ENCODE data around the gene WDR18.

WDR18 gene

DNA sequence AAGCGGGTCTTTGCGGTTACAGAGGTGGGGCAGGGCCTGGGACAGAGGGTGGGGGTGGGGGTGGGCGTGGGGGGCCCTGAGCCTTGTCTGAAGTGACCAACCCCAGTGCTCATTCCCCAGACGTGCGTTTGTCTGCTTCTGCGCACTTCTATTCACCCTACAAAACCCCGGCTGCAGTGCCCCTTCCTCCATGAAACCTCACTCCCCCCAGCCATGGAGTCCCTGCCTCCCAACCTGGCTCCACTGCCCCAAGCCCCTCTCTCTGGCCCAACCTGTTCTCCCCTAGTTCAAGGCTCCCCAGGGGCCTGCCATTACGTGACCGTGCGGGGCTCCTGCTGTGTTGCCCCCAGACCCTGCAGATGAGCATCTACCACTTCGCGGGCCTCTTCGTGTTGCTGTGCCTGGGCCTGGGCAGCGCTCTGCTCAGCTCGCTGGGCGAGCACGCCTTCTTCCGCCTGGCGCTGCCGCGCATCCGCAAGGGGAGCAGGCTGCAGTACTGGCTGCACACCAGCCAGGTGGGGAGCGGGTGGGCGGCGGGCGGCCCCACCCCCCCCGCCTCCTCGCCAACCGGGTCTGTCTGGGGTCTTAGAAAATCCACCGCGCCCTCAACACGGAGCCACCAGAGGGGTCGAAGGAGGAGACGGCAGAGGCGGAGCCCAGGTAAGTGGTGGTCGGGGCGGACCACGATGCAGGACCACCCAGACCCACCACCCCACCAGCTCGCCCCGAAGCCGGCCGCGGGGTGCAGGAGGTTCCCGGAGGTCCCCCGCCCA lies 24.3 kb downstream of the WDR18 start:
- no peak for DNase-seq

DNA sequence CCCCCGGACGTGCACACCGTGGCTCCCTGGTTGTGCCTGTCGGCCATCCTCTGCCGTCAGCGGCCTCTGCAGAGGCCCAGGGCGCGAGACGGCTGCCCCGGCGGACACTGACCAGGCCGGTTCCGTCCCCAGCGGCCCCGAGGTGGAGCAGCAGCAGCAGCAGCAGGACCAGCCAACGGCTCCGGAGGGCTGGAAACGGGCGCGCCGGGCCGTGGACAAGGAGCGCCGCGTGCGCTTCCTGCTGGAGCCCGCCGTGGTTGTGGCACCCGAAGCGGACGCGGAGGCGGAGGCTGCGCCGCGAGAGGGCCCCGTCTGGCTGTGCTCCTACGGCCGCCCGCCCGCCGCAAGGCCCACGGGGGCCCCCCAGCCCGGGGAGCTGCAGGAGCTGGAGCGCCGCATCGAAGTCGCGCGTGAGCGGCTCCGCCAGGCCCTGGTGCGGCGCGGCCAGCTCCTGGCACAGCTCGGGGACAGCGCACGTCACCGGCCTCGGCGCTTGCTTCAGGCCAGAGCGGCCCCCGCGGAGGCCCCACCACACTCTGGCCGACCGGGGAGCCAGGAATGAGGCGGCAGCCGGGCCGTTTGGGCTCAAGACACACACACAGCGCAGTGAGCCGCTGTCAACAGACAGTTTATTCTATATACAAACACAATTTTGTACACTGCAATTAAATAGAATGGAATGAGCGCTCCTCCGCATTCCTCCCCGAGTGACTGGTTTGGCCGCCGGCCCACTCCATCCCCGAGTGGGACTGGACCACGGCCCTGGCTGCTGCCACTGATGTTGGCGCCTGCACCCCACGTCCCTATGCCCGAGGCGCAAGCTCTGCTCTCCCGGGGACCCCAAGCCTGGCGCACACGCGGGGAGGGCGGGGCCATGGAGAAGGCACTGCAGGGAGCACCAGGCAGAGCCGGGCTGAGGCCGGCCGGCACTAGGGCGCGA lies 25.2 kb downstream of the WDR18 start:
- DNase-seq, result no peak

DNA sequence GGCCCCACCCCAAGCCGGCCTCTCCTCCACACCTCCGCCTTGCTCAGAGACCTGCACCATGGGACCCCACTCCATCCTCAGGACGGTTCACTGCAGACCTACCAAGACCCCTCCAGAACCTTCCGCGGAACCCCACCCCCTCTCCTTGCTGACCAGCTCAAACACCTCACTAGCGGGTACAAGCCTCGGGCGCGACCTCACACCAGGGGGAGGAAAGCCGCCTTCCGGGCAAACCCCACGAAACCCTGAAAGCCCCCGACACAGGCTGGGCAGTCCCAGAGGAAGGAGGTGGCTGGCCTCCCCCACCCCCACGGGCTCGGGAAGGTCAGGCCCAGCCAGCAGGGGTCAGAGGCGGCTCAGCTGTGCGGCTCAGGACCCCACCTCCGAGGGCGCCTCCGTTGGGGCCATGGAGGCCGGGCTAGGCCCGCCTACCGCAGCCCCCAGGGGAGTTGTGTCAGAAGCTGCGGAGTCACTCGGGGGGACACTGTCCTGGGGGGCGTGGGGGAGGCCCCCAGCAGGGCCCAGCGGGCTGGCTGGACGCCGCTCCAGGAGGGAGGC lies 25.9 kb downstream of the WDR18 start:
- no peak for DNase-seq

DNA sequence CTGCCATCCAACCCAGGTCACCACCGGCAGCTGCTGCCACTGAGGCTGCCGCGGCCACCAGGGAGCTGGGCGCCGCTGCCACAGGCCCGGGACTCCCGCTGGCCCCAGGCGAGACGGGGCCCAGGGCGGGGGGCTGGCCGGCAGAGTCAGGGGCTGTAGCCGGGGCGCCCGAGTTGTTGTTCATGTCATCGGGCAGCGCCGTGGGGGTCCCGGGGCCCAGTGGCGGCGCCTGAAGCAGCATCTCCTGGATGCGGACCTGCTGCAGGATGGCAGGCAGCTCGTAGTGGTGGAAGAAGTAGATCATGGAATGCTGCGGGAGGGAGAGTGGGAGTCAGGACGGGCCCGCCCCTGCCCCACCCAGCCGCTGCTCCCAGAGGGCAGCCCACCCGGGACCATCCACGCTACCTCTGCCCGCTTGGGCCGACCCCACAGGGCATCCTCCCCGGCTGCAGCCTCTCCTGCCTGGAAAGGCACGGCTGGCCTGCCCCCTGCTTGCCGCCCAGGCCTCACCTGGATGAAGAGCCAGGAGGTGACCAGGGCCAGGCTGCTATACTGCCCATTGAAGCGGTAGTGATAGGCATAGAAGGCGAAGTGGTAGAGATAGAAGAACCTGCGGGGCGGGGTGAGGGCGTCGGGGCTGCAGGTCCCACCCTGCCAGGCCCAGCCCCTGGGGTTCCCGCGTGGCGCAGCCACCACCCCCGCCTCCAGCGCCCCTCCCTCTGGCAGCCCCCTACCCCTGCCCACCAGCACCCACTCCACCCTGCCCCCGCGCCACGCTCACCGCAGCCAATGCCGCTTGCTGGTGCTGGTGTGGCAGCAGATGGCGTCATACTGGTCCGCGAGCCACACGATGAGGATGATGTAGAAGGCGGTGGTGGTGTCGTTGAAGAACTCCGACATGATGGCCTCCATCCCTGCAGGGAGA lies 26.7 kb downstream of the WDR18 start:
- DNase-seq, result no peak

DNA sequence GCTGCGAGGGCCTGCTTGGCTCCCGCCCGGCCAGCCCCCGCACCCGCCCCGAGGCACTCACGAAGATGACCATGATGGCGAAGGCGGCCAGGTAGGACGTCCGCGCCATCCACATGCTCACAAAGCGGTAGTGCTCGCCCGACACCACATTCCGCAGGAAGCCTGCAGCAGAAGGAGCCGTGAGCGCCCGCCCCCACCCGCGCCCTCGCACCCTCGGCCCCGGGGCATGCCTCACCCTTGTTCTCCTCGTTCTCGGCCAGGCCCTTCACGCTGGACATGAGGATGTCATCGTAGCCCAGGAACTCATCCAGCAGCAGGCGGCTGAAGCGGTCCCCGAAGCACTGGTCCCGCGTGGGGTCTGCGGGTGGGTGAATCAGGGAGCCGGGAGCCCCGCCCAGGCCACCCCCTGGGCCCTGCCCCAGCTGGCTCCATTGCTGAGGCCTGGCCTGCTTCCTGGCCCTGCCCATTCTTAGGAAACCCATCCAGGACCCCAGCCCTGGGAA lies 27.7 kb downstream of the WDR18 start:
- no peak for DNase-seq

DNA sequence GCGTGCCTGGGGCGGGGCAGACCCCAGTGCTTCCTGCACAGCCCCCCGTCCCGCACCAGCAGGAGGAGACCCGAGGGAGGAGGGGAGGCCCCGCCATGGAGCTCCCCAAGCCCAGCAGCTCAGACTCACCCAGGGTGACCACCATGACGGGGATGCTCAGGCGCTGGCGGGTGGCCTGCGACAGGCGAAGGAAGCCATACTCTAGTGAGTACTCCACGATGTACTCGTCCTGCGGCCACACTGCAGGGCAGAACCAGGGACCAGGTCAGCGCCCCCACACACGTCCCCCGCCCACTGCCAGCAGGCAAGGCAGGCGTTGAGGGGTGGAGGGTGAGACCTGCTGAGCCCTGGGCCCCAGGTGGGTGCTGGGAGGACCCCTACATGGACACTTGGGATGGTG lies 28.2 kb downstream of the WDR18 start:
- no peak for DNase-seq

DNA sequence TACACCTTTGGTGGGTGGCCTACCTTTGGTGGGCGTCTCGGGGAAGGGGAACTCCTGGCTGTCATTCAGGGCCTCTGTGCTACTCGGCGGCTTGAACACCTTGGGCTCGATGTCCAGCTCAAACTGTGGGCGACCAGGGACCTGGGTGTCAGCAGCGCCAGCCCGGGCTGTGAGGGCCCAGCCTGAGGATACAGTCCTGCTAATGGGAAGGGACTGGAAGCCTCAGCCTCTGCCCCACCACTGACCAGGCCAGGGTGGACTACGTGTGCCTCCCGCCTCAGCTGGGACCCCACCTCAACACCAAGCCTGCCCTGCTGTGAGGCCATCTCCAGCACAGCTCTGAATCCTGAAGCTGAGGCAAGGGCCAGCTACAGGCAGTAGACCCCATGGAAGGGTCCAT lies 29.1 kb downstream of the WDR18 start:
- DNase-seq, result no peak

DNA sequence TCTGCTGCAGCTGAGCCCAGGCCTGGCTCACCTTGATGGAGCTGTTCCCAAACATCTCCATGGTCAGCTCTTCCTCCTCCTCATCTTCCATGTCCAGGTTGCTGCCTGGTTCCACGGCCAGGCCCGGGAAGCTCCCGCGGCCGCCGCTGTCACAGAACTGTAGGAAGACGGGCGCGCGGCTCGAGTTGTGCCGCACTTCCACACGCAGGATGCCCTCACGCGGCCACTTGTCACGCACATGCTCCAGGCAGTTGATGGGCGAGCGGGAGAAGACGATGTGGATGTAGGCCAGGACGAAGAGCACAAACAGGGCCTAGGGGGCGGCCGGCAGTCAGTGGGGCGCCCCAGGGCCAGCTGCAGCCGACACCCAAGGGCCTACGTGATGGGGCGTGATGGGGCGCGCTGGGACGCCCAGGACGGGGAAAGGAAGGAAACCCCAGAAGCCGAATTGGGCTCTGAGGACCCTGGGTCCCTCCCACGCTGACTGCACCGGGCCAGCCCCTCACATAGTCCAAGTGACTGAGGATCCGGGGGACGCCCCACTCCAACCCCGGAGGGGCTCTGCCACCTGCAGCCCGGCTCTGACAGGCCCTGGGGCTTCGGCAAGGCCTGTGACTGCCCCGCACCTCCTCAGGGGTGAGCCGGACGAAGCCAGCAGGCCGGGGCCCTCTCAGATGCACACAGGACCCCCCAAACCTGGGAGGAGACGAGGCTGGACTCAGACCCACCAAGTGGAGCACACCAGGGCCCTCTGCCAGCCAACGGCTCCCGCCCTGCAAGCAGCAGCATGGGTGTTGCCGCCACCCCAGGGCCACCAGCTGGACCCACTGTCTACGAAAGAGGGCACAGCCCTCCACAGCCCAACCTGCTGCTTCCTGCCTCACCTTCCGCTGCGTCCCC lies 30.3 kb downstream of the WDR18 start:
- no peak for DNase-seq

DNA sequence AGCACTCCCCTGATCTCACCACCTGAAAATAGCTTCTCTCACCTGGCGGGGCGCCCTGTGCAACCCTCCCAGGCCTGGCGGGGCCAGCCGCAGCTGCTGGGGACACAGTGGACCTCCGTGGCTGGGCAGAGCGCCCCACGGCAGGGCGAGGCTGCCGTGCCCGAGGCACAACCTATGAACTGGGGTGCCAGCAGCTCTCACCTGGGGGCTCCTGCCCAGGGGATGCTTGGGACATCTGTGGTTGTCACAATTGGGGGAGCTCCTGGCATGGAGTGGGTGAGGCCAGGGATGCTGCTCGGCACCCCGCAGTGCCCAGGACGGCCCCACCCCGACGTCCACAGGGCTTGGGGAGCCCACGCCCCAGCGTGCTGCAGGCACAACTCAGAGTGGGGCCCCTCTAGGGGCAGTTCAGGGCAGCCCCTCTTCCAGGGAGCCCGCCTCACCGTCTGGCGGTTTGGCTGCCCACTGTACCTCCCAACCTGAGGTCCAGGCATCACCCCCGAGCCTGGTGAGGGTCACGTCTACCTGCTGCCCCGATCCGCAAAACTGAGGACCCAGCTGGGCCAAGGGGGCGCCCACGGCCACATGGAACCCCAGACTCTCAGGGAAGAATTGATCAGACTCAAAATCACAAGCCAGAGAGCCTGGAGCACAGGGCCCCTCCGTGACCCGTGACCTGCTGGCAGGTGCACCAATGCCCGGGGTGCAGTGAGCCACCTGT lies 31.1 kb downstream of the WDR18 start:
- no peak for DNase-seq

DNA sequence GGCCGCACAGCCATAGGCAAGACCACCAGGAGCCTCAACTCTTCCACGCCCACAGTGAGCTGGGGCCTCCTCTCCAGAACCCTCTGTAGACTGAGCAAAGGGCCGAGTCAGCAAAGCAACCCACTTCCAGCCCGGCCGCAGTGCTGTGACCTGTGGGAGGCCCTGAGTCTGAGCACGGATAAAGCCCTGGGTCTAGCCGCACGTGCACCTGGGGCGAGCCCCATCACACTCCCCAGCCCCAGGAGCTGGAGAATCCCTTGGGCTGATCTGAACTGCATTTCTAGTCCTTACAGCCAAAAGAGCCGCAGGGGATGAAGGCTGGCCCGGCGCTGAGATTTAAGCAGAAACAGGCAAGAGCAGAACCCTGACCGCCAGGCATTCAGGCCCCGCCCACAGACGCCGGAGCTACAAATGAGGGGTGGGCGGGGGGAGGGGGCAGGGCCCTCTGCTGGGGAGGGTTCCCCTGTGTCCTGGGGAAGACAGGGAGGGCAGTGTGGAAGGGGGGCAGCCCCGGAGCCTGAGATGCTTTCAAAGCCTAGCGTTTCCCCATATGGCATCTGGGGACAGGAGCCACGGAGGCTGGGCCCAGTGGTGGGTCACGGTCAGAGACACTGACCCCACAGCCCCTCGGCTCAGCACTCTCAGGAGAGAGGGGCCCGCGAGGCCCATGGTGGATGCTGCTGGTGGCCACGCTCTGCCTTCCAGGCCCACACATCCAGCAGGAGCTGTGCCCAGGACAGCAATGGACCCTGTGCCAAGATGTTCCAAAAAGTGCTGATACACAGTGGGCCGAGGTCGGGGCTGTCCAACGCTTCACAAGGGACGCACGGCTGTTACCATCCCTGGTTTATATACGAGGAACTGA lies 31.9 kb downstream of the WDR18 start:
- no peak for DNase-seq

DNA sequence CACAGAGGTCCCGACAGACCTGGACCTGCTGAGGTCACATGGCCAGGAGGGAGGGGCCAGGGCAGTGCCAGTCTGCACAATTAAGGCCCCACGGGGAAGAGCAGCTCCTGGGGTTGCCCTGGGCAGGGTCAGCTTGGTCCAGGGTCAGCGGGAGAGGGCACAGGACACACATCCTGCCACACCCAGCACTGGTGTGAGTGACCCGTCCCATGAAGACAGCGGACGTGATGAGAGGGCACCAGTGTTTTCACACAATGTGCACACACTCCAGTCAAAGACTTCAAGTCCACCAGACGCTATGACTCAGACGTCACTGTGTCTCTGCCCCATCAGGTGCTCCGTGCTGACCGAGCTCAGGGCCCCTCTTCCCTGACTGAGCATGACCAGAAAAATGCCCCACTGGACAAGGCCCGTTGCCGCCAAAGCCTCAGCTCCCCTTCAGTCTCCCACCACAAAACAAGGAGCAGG lies 32.5 kb downstream of the WDR18 start:
- DNase-seq, result no peak

DNA sequence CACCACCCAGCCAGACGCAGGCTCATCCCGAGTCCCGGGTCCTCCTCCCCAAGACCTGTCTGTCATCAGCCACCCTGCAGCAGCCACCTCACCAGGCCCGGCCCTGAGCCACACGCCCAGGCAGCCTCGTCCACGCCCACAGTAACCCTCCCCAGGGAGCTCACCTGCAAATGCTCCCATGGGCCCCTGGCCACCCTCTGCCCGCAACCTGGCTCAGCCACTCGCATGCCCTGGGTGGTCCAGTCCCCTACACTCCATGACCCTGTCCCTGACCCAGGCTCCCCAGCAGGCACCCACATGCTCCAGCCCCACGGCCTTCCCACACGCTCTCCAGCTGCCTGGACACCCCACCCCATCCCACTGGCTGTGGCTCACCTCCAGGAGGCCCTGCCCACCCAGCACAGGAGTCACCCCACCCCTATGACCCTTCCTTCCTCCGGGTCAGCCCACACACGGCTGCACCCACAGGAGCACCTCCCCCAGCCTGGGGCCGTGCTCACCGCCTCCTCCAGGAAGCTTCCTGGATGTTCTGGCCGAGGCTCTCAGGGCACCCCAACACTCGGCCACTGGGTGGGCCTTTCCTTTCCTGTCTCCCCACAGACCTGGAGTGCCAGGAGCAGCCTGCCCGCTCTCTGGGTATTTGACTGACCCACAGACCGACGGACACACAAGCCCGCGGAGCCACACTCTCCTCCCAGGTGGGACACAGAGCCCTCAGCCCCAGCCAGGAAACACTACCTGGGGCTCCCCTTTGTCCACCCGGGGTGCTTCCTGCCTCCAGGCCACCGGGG lies 33.2 kb downstream of the WDR18 start:
- DNase-seq, result no peak

DNA sequence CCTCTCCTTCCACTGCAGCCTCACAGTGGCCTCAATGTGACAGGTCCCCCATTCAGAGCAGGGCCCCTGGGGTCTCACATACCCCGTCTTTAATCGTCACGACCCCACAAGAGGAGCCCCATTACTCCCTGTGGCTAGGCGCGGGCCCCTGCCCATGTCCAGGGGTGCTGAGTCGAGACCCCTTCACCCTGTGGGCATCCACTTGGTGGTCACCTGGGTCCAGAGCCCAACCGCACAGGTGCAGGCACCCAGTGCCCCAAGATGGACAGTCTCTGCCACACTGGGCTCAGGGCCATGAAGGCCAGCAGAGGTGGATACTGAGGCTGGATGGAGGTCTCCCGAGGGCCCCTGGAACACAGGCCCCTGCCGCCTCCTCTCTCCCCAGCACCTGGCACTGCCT lies 33.8 kb downstream of the WDR18 start:
- no peak for DNase-seq

DNA sequence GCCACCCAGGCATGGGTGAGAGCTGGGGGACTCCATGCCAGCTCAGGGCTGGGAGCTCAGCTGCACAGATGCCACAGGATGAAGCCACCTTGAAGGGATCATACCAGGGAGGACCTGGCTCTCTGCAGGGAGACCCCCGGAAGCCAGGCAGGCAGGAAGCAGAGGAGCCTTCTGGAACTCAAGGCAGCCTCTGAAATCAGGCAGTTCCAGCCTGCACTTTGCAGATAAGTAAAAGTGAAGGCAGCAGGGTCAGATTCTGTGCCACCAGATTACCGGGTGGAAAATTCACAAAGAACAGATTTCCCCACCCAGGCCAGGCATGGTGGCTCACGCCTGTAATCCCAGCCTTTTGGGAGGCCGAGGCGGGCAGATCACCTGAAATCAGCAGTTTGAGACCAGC lies 34.2 kb downstream of the WDR18 start:
- no peak for DNase-seq

DNA sequence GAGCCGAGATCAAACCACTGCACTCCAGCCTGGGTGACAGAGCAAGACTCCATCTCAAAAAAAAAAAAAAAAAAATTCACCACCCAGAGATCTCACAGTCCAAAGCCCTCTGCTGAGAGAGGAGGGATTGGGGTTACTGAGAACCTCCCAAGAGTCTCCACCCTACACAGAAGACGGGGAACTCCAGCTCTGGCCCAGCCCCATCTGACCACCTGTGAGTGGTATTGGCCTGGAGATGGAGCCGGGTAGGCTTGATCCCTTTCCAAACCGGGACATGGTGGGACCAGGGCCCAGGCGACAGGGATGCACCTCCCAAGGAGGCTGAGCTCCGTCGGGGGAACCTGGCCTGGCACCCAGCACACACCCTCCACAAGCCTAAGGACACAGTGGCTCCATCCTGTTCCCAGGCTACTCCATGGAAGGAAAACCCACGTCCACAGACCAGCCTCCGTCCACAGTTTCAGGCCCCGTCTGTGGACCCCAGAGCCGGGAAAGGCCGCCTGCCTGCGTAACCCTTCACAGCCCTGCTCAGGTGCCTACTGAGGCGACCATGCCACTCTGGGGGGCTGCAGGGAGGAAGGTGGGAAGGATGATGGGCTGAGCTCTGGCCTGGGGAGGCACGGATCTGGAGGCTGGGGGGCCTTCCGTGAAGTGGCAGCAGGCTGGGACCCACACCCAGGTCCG lies 34.9 kb downstream of the WDR18 start:
- DNase-seq, result no peak

DNA sequence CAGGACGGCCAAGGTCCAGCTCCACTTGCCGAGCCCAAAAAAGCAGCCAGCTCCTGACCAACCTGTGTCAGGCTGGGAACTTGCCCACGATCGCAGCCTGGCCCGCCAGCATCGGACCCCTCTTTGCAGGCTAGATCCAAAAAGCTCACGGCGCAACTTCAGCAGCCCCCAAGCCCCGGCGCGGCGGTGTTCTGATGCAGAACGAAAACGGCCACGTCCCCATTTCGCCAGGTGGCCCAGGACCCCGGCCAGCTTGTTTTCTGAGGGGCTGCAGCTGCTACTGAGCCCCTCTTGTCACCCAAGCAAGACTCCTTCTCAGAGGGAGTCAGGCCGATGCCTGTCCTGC lies 35.4 kb downstream of the WDR18 start:
- no peak for DNase-seq

DNA sequence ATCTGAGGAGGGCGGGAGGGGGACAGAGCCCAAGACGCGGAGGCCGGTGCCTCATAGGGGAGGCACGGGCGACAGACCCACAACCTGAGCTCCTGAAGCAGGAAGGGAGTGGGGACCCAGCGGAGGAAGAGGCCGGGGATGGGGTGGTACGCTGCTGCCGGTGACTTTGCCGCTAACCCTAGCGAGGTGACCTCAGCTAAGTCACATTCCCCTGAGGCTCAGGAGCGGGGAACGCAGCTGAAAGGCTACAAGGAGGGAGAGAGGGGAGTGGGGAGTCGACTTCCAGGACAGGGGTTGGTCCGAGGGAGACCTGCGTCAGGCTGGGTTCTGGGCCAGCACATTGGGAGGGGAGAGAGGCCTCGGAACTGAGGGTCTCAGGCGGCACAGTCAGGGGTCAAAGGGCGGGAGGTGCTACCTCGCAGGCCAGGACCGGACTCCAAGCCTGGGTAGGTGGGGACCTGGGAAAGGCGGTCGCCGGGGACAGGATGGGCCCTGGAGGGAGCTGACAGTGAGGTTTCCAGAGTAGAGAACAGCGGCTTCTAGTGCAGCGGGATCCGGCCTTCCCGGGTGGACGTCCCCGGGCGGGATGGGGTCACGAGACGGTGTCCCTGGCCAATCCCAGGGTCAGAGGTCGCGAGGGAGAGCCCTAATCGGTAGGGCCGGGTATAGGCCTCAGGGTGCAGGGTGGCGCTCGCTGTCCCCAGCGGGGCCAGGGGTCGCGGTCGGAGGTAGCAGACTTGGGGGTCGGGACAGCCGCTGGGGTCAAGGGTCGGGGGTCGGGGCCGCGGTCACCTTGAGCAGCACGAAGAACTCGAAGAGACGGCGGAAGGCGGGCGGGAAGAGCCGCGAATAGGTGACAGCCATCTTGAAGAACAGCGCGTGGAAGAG lies 36.1 kb downstream of the WDR18 start:
- DNase-seq, result no peak

Measured in SW 1271 (cell line).